Epidermal melanocyte (primary cell): ENCODE results near the gene BORCS5.

Source experiments
- DNase-seq: peaks from one replicate; pipeline ENCODE4 v3.0.0; 2011; ENCODE audit warnings: low spot score; ENCODE audit not compliant: insufficient read length

The BORCS5 gene

DNA sequence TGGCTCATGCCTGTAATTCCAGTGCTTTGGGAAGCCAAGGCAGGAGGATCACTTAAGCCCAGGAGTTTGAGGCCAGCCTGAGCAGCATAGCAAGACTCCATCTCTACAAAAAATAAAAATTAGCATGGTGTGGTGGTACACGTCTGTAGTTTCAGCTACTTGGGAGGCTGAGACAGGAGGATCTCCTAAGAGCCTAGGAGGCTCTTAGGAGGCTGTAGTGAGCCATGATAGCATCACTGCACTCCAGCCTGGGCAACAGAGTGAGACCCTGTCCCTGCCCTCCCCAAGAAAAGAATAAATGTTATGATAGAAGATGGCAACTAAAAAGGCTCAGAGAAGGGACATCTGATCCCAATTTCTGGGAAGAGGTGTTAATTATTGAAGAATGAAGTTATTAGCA lies 3.6 kb upstream of the BORCS5 start:
- no peak for DNase-seq

GRCh38 chr12:12353807-12354206 lies 3.1 kb upstream of the BORCS5 start:
- no peak for DNase-seq

DNA sequence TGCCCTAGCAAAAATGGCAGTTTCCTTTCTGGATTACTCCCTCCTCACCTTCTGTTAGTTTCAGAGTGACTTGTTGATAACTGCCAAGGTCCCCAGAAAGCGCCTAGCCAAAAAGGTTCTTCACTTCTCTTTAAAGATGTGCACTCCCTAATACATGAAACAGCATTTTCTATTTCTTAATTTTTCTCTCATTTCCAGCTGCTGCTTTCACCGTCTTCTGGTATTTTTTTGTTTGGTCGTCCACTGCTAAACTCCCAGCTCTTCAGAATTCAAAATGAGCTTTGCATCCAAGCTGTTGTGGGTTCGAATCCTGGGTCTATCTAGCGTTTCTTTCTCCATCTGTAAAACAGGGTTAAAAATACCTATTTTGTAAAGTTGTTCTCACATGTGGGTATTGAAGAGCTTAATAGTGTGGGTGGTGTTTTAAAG lies 397 bp upstream of the BORCS5 start:
- no peak for DNase-seq

- DNase-seq = no peak
Measured at GRCh38 chr12:12357719-12358461, 1.0 kb downstream of the BORCS5 start.

DNA sequence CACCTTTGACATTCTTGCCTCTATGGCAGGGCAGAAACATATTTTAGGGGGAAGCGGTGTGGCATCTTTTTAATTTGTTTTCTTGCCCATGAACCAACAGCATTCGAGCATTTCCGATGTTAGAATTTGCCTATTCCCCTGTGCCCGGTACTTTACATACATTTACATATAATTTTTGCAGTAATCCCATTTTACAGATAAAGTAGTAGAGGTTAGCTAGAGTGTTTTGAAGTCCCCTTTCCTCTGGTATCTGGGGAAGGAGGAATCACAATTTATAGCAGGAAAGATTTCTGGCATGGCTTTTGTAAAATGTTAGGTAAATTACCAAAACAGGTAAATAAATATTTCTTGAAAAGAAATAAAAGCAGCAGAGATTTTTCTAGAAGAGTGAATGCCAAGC lies 1.6 kb downstream of the BORCS5 start:
- no peak for DNase-seq

DNA sequence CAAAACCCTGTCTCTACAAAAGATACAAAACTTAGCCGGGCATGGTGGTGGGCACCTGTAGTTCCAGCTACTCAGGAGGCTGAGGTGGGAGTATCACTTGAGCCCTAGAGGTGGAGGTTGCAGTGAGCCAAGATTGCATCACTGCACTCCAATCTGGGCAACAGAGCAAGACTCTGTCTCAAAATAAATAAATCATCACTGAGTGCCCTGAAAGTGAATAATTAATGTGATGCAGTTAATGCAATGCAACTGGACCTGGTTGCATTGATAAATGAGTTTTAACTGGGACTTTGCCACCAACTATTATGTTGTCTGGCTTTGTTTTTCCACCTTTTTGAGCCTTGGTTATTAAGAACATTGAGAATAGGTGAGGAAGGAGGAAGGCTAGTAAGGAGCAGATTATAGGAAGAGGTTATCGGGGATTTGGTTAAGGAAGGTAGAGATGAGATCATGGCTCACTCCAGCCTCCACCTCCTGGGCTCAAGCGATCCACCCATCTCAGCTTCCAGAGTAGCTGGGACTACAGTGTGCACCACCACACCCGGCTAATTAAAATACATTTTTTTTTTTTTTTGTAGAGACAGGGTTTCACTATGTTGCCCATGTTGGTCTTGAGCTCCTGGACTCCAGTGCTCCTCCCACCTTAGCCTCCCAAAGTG lies 8.0 kb downstream of the BORCS5 start:
- no peak for DNase-seq

DNA sequence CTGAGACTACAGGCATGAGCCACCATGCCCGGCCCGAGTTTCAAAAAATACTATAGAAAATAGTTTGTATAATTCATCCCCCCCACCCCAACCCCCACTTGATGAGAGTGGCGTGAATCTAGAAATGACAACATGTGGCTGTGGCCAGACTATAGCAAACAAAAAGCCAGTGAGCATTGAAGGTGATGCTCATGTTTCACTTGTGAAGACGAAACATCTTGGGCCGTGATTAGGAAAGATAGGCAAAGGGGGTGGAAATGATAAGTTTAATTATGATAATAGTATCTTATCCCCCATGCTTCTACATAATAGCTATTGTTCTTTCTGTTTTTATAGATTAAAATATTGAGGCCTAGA lies 8.5 kb downstream of the BORCS5 start:
- no peak for DNase-seq

- no peak for DNase-seq
Measured at GRCh38 chr12:12365931-12366431, 9.1 kb downstream of the BORCS5 start.

GRCh38 chr12:12366701-12367481 lies 10.0 kb downstream of the BORCS5 start:
- no peak for DNase-seq

DNA sequence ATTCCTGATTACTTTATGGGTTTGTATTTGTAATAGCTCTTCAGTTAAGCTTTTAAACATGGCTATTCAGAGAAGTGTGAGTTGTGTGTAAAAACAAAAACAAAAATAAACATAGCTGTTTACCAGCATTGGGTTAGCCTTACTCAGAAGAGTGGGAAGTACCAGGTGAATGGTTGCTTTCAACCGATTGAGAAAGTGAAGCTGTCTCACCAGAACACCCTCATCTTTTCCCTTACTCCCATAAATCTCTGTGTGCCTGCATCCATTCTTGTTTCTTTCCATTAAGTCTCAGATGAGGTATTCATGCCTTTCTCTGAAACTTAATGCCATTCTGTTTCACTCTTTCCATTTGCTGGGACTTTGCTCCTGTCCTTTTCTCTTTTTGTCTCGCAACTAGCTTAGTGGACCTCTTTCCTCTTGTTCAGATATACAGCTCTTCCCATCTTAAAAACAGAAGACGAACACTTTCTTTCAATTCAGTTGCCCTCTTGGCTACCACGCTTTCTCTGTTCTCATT lies 10.7 kb downstream of the BORCS5 start:
- DNase-seq = no peak

- DNase-seq = no peak
Measured at GRCh38 chr12:12372946-12373722, 16.3 kb downstream of the BORCS5 start.

- peak; percentile 60 for DNase-seq
Measured at GRCh38 chr12:12376646-12377448, 20.0 kb downstream of the BORCS5 start.

DNA sequence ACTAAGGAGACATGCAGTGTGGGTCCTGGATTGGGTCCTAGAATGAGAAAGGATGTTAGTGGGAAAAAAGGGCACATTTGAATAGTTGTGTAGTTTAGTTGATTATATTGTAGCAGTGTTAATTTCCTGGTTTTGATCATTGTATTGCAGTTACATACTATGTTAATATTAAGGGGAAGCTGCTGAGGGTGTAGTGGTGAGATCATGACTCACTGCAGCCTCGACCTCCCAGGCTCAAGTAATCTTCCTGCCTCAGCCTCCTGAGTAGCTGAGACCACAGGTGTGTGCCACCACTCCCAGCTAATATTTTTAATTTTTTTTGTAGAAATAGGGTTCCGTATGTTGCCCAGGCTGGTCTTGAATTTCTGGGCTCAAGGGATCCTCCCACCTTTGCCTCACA lies 21.7 kb downstream of the BORCS5 start:
- DNase-seq = no peak

GRCh38 chr12:12379831-12380730 lies 23.2 kb downstream of the BORCS5 start:
- no peak for DNase-seq

DNA sequence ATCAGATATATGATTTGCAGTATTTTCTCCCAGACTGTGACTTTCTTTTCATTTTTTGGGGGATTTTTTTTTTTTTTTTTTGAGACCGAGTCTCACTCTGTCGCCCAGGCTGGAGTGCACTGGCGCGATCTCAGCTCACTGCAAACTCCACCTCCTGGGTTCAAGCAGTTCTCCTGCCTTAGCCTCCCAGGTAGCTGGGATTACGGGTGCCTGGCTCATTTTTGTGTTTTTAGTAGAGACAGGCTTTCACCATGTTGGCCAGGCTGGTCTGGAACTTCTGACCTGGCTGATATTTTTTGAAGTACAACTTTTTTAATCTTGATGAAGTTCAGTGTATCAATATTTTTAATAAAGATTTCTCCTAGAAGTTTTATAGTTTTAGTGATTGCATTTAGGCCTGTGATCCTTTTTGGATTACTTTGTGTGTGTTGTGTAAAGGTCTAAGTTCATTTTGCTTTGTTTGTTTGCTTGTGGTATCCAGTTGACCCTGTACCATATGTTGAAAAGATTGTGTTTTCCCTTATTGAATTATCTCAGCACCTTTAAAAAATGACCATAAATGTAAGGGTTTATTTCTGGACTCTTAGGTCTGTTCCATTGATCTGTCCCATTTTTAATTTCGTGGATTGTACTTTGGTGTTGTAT lies 24.2 kb downstream of the BORCS5 start:
- no peak for DNase-seq

GRCh38 chr12:12381982-12382381 lies 25.1 kb downstream of the BORCS5 start:
- DNase-seq = no peak

DNA sequence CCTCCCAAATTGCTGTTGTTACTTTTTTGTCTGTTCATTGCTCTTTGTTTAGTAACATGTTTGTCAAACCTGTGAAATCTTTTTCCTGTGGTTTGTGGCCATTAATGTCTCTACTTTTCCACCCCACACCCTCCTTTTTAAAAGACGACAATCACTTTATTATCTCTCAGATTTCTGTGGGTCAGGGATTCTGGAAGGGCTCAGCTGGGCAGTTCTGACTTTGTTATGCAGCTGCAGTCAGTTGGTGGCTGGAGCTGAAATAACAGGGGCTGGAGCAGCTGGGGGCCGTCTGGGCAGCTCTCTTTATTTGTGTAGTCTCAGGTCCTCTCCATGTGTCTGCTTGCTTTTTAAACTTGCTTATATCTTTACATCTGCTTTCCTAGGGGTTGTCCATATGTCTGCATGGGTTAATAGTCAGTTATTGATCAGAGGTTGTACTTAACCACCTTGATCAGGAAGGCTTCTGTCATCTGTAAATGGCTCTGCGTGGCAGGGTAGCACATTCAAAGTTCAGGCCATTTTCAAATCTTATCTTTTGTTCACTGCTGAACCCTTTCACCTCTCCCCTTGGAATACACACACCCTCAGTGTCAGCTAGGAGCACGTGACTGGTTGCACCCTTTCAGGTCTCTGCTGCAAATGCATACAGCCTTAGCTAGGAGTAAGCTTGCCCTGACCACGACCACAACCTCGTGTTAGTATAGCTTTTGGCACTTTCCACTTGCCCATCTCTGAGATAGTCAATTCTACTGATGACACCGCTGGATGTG lies 27.9 kb downstream of the BORCS5 start:
- DNase-seq = no peak

DNA sequence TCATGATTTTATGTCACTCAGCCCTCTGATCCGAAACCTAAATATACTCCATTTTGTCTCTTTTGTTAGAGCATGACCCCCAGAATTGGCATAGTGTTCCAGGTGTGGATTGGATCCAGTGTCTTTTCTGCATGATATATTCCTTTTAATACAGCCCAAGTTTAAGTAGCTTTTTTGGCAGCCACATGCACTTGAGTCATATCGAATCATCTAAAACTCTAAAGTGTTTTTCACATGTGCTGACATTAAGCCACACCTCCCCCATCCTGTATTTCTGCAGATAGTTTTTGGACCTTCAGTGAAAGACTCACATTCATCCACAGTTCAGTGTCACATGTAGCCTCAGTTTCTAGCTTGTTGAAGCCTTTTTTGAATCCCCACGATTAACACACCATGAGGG lies 30.6 kb downstream of the BORCS5 start:
- no peak for DNase-seq
